Nephron progenitor cell (in vitro differentiated cells): ENCODE measurements around the gene COQ9.

ENCODE experiments used
- DNase-seq: peaks from one replicate; pipeline ENCODE4 v3.0.0; 2021
- H3K27ac Mint-ChIP-seq: 2 replicates; pipeline ENCODE4 v1.8.0; 2021; ENCODE audit warnings: mild to moderate bottlenecking, moderate library complexity, mixed read lengths
- H3K27me3 Mint-ChIP-seq: 2 replicates; pipeline ENCODE4 v1.8.0; 2021; ENCODE audit warnings: mild to moderate bottlenecking, low read depth, mixed read lengths; ENCODE audit not compliant: poor library complexity
- H3K36me3 Mint-ChIP-seq: 2 replicates; pipeline ENCODE4 v1.8.0; 2021; ENCODE audit warnings: low read depth, mixed read lengths
- H3K4me1 Mint-ChIP-seq: 2 replicates; pipeline ENCODE4 v1.8.0; 2021; ENCODE audit warnings: mixed read lengths
- H3K4me3 Mint-ChIP-seq: 2 replicates; pipeline ENCODE4 v1.8.0; 2021; ENCODE audit warnings: mild to moderate bottlenecking, moderate library complexity, mixed read lengths
- H3K9me3 Mint-ChIP-seq: 2 replicates; pipeline ENCODE4 v1.8.0; 2021; ENCODE audit warnings: mild to moderate bottlenecking, moderate library complexity, mixed read lengths
- TF ChIP-seq, protein P1 (sequence below): fragments of 200-600 bp; sonication (generic); IDR thresholded peaks from 2 replicates; pipeline ENCODE4 v1.5.0; 2021; ENCODE audit warnings: antibody characterized with exemption

COQ9 gene

DNA sequence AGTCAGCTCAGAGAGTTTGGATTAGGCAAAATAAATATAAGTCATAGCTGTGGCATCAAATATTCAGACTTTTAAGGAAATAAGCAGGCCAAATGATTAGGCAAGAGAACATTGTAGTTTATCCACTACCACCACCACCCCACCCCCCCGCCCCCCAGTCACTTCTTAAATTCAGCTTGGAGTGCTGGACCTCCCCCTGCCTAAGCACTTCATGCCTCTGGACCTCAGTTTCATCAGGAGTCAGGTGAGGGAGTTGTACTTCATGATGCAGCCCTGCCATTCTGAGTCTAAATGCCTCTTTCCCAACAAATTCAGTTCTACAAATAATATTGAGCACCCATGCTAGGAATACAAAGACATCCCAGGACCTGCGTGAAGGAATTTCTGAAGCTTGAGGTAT, 17.2 kb downstream of the COQ9 start:
- TF ChIP-seq, protein P1, sequence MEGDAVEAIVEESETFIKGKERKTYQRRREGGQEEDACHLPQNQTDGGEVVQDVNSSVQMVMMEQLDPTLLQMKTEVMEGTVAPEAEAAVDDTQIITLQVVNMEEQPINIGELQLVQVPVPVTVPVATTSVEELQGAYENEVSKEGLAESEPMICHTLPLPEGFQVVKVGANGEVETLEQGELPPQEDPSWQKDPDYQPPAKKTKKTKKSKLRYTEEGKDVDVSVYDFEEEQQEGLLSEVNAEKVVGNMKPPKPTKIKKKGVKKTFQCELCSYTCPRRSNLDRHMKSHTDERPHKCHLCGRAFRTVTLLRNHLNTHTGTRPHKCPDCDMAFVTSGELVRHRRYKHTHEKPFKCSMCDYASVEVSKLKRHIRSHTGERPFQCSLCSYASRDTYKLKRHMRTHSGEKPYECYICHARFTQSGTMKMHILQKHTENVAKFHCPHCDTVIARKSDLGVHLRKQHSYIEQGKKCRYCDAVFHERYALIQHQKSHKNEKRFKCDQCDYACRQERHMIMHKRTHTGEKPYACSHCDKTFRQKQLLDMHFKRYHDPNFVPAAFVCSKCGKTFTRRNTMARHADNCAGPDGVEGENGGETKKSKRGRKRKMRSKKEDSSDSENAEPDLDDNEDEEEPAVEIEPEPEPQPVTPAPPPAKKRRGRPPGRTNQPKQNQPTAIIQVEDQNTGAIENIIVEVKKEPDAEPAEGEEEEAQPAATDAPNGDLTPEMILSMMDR, result no peak
- Mint-ChIP-seq H3K4me1 (peaks cover 13% of the 10 kb centered on the region), H3K36me3 (peaks cover 50% of the 10 kb centered on the region), H3K9me3 (no peaks in the 10 kb centered on the region), H3K27ac (peak overlapping the region; percentile 12), H3K27me3 (no peaks in the 10 kb centered on the region), H3K4me3 (no peak overlapping the region)
- no peak for DNase-seq

DNA sequence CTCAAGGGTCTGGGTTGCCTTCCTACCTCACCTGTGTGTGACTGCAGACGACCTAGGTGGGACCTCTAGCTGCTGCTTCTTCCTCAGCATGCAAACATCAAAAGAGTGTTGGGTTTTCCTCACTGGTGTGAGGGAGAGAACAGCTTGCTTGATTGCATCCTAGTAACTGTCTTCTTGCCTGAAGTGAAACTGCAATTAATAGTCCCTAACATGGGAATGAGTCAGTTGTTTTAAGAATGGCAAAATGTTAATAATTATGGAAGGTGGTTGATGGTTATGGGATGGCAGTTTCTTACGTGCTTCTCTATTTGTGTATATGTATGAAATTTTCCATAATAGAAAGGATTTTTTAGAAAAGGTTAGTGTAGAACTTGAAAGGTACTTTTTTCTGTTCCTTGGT, 21.1 kb downstream of the COQ9 start:
- TF ChIP-seq, protein P1, result no peak
- Mint-ChIP-seq H3K36me3 (peaks cover 54% of the 10 kb centered on the region), H3K4me1 (peaks cover 38% of the 10 kb centered on the region), H3K27ac (no peak overlapping the region), H3K4me3 (no peak overlapping the region), H3K27me3 (no peaks in the 10 kb centered on the region), H3K9me3 (no peaks in the 10 kb centered on the region)
- DNase-seq, result no peak

DNA sequence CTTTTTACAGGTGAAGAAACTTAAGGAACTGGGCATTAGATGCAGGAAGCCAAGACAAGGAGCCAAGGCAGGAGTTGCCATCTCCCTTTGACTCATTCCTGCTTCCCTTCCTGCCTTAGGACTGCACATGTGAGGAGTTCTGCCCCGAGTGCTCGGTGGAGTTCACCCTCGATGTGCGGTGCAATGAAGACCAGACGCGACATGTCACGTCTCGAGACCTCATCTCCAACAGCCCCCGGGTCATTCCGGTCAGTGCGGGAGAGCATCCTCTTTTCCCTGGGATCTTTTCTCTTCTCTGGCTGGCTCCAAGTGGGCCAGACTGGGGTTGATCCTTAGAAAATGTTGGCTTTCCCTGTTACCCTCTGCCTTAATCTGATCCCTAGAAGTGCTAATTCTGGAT, 21.8 kb downstream of the COQ9 start:
- Mint-ChIP-seq H3K27ac (no peak overlapping the region), H3K9me3 (no peaks in the 10 kb centered on the region), H3K4me3 (no peak overlapping the region), H3K4me1 (peaks cover 31% of the 10 kb centered on the region), H3K27me3 (no peaks in the 10 kb centered on the region), H3K36me3 (peaks cover 52% of the 10 kb centered on the region)
- DNase-seq, result no peak
- TF ChIP-seq, protein P1, result no peak

DNA sequence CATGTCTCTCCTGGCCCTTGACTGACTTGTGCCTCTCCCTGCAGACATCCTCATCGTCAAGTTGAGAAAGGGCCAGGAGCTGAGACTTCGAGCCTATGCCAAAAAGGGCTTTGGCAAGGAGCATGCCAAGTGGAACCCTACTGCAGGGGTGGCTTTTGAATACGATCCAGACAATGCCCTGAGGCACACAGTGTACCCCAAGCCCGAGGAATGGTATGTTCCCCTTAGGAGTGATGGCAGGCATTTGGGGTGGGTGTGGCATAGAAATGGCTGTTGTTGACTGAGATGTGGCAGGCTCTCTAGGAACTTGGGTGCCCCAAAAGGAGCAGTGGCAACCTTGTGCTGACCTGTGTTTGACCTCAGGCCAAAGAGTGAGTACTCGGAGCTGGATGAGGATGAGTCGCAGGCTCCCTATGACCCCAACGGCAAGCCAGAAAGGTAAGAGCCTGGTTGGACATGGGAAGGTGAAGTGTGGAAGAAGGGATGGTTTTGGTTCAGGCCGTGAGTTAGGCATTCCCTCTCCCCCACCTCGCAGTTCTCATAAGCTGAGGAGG, 22.7 kb downstream of the COQ9 start:
- TF ChIP-seq, protein P1, result no peak
- no peaks in the 10 kb centered on the region for H3K9me3 Mint-ChIP-seq
- H3K36me3 Mint-ChIP-seq, result peaks cover 47% of the 10 kb centered on the region
- no peak overlapping the region for H3K27ac Mint-ChIP-seq
- no peaks in the 10 kb centered on the region for H3K27me3 Mint-ChIP-seq
- no peak for DNase-seq
- H3K4me3 Mint-ChIP-seq, result no peak overlapping the region
- H3K4me1 Mint-ChIP-seq, result peaks cover 28% of the 10 kb centered on the region

DNA sequence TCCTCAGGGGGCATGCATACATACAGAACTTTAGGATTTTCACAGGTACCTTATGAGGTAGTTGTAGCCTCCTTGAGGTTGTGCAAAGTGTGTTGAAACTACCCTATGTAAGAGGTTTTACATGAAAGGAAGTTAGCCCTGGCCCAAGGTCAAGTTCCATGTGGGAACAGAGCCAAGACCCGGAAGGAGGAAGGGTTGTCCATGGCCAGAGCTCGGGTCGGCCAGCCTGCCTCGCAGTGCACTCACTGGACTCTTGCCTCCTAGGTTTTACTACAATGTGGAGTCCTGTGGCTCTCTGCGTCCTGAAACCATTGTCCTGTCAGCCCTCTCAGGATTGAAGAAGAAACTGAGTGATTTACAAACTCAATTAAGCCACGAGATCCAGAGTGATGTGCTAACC, 23.4 kb downstream of the COQ9 start:
- H3K36me3 Mint-ChIP-seq, result peaks cover 41% of the 10 kb centered on the region
- H3K27ac Mint-ChIP-seq, result no peak overlapping the region
- no peak overlapping the region for H3K4me3 Mint-ChIP-seq
- TF ChIP-seq, protein P1, result no peak
- DNase-seq, result no peak
- H3K27me3 Mint-ChIP-seq, result no peaks in the 10 kb centered on the region
- H3K4me1 Mint-ChIP-seq, result peaks cover 28% of the 10 kb centered on the region
- no peaks in the 10 kb centered on the region for H3K9me3 Mint-ChIP-seq

DNA sequence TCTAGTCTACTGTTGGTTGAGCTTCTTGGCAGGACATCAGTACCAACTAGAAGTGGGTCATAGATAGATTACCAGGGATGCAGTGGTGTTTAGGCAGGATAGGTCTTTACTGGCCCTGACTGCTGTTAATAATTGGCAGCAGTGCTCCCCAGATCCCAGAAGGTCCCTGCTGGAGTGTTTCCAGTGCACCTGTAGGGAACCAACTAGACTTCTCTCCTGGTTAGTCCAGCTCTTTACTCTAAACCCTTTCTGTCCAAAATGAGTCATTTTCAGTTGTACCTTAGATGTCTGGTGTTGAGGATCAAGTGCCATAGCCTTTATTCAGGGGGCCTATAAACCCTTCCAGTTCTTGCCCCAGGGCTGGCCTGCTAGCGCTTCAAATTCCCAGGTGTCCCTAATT, 23.9 kb downstream of the COQ9 start:
- Mint-ChIP-seq H3K4me1 (peaks cover 31% of the 10 kb centered on the region), H3K9me3 (no peaks in the 10 kb centered on the region), H3K36me3 (peaks cover 36% of the 10 kb centered on the region), H3K27me3 (no peaks in the 10 kb centered on the region), H3K27ac (no peak overlapping the region), H3K4me3 (no peak overlapping the region)
- TF ChIP-seq, protein P1, result no peak
- no peak for DNase-seq
